Activated CD4-positive, CD25-positive, alpha-beta regulatory T cell (primary cell): ENCODE data around the gene MATCAP1.

Source experiments
- DNase-seq, 4 experiments: peaks; one replicate each; lab custom pipeline; 2025; lab: John Stamatoyannopoulos, UW

Gene MATCAP1

DNA sequence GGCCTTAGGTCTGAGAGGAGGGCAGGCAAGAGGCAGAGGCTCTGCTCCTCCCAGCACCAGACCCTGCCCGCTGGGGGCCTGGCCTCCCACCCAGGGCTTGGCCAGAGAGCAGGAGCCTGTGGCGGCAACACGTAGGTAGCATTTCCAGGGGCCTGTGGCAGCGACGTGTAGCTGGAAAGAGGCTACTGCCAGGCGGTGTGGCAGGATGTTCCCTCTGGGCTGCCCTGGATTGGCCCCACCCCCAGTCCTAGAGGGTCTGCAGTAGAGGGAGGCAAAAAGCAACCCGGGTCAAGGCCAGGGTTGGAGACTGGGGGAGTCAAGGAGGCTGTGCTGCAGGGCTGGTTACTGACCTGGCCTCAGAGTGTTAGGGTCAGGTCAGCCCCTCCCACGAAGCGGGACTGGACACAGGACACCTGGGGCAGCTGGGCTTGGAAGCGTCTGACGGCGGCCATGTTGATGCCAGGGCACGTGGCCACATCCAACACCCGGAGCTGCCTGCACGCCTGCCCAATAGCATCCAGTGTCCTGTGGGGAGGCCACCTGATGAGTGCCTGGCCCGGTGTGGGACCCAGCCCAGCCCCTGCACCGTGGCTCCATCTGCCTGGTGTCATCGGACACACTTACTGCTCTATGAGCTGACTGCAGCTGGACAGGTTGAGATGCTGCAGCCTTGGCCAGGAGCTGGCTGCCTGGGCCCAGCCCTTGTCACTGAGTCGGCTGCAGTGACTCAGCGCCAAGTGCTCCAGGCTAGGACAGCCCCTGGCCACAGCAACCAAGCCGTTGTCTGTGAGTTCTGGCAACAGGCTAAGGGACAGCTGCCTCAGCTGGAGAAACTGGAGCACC is 23.7 kb upstream of the MATCAP1 start:
- DNase-seq, result no peak

DNA sequence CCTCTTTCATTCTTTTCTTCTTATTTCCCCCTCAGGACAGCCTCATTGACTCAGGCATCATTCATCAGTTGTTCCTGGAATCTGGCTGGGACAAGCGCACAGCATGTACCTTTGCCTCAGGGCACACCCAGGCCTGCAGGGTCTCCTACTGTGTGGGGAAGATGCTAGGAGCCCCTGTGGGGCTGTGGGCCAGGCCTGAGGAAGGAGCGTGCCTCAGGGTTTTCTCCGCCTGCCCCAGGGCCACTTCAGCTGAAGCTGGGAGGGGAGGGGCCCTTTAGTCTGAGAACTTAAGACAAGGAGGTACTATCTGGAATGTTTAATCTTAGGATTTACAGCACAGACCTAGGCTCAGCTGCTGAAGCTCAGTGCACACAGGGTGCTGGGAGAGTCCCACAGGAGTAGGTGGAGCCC is 23.1 kb upstream of the MATCAP1 start:
- DNase-seq, result no peak

DNA sequence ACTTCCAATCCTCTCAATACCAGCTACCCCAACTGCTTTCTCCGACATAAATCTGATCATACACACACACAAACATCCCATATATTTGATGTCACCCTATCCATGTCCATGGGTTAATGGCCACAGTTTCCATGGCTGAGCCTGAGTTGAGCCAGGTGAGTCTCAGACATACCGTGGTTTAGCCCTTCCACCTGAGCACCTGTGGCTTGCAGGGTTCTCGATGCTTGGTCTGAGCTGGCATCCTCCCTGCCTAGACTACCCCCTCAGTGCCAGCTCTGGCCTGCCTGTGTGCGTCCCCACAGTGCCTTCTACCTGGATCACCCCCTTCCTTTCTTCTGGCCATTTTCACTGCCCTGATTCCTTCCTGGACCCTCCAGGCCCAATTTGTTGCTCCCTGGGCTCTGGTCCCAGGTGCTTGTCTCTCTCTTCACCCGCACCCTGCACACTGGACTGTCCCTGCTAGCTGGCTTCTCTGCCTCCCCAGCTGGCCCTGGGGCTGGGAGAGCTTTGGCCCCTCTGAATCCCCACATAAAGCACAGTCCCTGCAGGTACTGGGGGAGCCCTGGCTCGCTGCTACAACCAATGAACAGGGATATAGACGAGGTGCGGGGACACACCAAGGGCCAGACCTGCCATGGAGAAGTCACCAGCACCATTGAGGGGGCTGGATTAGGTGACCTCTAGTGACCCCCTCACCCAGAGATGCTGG is 22.5 kb upstream of the MATCAP1 start:
- no peak for DNase-seq

DNA sequence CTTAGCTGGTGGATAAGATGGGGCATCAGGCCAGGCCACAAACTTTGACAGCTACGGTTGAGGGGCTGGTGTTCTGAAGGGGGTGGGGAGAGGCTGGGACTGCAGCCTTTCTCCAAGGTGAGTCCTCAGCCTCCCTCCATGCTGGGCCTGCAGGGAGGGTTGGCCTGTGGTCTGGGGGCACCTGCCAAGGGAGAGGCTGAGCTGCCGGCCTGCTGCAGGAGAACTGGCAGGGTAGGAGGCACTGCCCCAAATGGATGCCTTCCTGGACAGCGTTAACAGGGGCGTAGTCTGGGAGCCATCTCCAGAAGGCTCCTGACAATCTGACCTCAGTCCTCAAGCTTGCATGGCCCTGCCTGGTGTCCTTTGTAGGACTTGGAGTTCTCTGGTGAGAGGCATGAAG is 20.3 kb upstream of the MATCAP1 start:
- no peak for DNase-seq

DNA sequence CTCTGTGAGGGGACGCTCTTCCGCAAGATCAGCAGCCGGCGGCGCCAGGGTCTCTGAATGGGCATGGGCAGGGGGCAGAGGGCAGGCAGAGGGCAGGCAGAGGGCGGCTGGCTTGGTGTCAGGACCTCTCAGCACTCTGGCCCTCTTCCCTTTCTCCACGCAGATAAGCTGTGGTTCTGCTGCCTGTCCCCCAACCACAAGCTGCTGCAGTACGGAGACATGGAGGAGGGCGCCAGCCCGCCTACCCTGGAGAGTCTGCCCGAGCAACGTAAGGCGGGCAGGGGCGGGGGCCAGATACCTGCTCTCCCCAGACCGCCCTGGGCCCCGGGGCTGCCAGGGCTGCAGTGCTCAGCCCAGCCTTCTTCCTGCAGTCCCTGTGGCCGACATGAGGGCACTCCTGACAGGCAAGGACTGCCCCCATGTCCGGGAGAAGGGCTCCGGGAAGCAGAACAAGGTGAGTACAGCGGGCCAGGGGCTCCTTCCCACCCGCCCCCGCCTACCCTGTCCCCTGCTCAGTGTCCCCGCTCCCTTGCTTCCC is 19.3 kb upstream of the MATCAP1 start:
- DNase-seq, result no peak

DNA sequence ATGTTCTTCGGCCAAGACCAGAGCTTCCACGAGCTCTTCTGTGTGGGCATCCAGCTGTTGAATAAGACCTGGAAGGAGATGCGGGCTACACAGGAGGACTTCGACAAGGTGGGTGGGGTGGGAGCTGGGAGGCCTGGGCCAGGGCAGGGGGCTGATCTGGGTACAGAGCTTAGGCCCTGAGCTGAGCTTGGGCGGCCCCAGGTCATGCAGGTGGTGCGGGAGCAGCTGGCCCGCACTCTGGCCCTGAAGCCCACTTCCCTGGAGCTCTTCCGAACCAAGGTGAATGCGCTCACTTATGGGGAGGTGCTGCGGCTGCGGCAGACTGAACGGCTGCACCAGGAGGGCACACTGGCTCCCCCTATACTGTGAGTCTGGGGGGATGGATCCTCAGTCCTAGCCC is 18.7 kb upstream of the MATCAP1 start:
- DNase-seq, result no peak

DNA sequence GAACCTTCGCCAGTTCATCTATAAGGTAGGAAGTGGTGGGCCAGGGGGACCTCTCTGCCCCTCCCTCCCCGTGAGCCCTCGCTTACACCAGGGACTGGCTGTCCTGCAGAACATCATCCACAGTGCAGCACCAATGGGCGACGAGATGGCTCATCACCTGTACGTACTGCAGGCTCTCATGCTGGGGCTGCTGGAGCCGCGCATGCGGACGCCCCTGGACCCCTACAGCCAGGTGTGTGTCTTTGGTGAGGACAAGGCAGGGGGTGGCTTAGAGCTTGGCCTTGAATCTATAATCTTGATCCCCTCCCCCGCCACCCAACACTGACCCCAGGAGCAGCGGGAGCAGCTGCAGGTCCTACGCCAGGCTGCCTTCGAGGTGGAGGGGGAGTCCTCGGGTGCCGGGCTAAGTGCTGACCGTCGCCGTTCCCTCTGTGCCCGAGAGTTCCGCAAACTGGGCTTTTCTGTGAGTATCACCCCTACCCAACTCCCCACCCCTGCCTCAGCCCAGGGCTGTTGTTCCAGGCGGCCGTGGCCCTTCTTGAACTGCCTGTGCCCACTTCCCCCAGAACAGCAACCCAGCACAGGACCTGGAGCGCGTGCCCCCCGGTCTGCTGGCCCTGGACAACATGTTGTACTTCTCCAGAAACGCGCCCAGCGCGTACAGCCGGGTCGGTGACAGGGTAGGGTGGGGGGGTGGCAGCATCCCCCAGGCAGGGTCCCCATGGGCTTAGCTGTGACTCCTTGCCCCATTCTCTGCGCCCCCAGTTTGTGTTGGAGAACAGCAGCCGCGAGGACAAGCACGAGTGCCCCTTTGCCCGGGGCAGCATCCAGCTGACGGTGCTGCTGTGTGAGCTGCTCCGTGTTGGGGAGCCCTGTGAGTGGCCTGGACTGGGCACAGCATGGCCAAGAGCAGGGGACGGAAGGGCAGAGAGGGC is 17.9 kb upstream of the MATCAP1 start:
- no peak for DNase-seq

DNA sequence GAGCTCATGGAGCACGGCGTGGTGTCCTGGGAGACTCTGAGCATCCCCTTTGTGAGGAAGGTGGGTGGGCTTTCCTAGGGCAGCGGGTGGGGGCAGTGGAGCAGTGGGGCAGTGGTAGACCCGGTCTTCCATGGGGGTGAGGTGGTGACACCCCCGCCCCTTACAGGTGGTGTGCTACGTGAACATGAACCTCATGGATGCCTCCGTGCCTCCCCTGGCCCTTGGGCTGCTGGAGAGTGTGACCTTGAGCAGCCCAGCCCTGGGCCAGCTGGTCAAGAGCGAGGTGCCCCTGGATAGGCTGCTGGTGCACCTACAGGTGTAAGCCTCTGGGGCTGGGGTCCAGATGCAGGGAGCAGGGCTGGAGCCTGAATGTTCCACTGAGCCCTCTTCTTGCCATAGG is 16.7 kb upstream of the MATCAP1 start:
- no peak for DNase-seq

DNA sequence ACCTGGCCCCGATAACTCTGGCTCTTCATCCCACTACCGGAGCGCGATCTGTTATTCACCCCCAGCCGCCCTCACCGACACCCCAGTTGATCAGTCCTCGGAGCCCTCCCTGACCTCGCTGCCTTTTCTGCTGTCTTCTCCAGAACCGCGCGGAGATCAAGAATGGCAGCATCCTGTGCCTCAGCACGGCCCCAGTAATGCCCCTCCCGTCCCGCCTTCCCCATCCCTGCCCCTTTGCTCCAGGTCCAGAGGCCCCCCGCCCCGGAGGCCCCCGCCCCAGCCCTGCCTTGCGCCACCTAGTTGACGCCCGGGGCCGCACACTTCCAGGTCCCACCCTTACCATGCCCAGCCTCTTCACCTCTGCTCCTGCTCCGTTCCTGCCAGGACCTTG is 16.0 kb upstream of the MATCAP1 start:
- no peak for DNase-seq

DNA sequence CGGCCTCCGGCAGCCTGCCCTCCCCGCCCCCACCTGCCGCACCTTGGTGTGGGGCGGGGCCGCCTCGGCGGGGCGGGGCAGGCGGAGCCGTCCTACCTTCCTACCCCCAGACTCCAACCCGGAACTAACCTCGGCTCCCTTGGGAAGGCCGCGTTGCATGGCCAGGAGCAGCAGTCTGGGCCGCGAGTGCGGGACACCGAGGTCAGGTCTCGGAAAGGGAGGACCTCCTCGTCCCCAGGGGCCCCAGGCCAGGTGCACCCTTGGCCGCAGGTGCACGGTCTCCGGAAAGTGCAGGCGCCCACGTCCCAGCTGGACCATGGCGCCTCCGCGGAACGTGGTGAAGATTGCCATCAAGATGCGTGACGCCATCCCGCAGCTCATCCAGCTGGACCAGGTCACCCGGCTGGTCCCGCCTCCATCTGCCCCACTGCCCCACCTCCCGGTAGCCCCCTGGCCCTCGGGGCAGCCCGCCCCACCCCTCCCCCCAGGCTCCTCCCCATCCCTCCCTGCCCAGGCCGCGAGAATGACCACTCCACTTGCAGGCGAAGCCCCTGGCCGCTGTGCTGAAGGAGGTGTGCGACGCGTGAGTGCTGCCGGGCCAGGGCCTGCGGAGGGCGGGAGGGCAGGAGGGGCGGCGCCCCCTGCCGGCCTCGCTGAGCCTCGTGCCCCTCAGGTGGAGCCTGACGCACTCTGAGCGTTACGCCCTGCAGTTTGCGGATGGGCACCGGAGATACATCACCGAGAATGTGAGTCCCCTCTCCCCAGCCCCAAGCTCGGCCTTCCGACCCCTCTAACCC is 15.4 kb upstream of the MATCAP1 start, which contains the start of gene ELMO3:
ELMO3 (plus strand) TSS at position 121 of the 797 bp plus-strand sequence; CDS start at position 317, 196 bp downstream.
- no peak for DNase-seq

DNA sequence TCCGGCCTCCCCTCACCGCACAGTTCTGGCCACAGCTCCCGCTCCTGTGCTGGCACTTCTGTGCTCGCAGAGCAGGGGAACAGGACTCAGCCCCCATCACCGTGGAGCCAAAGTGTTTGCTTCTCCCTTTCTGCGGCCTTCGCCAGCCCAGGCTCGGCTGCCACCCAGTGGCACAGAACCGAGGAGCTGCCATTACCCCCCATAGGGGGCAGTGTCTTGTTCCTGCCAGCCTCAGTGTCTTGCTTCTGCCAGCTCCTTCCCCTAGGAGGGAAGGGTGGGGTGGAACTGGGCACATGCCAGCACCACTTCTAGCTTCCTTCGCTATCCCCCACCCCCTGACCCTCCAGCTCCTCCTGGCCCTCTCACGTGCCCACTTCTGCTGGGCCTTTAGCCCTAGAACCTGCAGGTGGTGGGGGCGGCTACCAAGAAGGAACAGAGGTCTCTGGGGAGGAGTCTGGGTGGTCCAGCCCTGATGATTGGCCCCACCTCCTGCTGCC is 14.5 kb upstream of the MATCAP1 start:
- no peak for DNase-seq

DNA sequence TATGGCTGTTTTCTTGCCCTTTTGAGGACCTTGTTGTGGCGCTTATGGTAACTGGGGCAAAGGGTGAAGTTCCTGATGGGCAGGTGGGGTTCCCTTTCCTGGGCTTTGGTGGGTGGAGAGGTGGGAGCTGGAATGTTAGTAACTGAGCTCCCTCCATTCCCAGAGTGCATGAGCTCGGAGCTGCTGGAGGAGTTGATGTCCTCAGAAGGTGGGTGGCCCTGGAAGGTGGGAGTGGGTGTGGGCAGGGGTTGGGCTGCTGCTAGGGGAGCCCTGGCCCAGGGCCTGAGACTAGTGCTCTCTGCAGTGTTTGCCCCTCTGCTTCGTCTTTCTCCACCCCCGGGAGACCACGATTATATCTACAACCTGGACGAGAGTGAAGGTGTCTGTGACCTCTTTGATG is 13.9 kb upstream of the MATCAP1 start:
- DNase-seq, result no peak

DNA sequence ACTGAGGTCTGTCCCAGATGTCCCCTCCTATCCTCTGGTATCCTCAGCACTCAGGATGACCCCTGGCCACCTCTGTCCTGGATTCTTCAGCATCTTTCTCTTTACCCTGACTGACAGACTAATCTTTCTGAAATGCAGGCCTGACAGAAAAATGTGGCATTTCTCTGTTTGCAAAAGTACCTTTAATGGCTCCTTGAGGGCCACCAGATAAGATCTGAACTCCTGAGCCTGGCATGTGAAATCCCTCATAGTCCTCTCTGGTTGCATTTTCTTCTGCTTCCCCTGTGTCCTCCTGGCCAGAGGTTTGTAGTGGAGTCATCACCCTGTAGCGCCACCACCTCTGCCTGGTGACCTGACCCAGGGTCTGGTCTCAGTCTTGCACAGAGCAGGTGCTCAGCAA is 13.1 kb upstream of the MATCAP1 start:
- DNase-seq, result no peak

DNA sequence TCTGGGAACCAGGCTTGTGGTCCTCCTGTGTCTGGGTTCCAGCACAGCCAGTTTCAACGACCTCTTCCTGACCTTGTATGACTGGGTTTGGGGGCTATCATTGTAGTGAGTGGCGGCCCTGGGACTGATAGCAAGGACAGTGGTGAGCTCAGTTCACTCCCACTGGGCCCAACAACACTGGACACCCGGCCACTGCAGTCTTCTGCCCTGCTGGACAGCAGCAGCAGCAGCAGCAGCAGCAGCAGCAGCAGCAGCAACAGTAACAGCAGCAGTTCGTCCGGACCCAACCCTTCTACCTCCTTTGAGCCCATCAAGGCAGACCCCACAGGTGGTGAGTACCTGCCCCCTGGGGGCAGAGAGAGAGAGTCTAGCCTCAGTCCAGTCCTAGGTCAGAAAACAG is 11.9 kb upstream of the MATCAP1 start:
- DNase-seq, result no peak

DNA sequence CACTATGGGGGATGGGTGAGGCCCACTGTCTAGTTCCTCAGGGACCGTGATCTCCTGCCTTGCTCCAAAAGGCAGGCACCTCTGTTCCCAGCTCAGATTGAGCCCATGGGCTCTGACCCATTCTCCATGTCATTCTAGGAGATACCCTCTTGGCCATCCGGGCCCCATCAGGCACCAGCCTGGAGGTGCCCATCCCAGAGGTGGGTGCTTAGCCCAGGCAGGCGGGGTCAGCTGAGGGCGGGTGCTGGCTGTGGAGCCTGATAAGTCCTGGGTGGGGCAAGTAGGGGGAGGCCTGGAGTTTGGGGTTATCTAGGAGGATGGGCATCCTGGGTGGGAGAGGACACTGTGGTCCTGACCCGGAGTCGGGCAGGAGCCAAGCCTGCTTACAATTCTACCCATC is 10.5 kb upstream of the MATCAP1 start:
- DNase-seq, result no peak

DNA sequence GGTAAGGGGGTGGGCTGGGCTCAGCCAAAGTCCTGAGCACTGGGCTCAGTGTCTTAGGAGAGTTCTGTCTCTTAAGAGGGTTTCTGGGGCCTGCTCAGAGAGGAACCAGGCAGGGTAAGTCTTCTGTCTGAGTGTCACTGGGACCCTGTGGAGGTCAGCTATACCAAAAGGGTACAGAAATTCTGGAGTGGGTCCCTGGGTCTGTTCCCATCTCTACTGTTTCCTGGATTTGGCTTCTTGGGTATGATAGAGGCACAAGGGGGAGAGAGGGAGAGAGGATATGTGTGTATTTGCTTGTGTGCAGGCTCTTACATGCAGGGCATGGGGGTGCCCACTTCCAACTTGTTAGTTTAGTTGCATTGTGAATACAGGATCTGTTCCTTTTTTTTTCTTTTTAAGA is 9.8 kb upstream of the MATCAP1 start:
- no peak for DNase-seq

DNA sequence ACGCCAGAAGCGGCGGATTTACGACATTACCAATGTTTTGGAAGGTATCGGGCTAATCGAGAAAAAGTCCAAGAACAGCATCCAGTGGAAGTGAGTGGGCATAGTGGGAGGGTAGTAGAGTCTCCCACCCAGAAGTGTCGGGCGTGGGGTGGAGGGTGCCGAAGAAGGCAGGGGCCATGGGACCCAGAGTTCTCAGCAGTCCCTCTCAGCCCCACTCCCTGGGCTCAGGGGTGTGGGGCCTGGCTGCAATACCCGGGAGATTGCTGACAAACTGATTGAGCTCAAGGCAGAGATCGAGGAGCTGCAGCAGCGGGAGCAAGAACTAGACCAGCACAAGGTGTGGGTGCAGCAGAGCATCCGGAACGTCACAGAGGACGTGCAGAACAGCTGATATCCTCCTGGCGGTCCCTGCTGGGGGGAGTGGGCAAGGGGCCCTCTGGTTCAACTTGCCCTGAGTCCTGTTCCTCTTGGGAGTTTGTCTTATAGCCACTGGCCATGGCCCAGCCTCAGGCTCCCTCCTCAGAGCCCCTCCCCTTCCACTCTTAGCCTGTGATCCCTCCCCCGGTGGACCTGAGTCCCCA is 9.1 kb upstream of the MATCAP1 start:
- DNase-seq, result no peak

DNA sequence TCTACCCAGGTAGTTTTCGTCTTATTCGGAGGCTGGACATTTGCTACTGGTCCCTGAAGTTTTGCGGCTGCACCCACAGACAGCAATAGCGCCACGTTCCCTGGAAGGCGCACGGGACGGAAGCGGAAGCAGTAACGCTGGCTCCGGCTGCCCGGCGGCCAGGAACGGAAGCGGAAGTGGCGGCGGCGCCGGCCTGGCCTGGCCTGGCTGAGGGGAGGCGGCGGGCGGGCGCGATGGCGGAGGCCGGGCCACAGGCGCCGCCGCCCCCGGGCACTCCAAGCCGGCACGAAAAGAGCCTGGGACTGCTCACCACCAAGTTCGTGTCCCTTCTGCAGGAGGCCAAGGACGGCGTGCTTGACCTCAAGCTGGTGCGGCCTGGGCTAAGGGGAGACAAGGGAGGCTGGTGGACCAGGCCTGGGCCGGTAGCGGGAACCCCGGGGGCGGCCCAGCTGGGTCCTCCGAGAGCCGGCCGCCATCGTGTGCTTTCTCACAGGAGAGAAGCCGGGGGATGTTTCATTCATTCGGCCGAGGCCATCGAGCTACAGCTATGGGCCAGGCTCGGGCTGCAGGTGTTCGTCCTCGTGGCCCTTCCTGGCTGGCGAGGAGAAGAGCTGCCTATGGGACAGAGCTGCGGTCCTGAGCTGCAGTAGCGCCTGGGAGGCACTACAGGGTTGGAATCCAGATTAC is 8.4 kb upstream of the MATCAP1 start, which contains the start of gene E2F4:
E2F4 (plus strand) TSS at position 161 of the 687 bp plus-strand sequence; CDS start at position 234, 73 bp downstream.
- DNase-seq, result peak; percentile 72 to 76 (median 74)

DNA sequence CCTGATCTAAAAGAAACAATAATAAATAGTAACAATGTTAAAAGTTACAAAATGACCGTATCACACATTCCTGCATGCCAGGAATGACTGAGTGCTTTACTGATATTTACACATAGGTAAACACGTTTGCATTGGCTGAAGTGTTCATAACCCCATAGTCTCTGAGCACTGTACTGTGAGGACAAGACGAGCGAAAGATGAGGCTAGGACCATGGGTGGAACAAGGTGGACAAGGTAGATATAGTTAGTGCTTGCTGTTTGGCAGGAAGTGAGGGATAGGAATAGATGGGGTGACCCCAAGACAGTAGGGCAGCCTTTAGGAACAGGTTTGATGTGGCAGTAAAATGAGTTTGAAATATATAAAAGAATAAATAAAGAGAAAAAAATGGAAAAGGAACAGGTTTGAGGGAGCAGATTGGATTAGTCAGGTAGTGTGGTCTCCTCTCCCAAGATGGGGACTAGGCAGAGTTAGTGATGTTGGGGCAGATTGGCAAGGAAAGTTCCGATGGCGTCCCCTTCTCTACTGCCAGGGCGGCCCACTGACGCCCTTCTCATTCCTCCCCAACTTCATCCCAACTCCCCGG is 7.7 kb upstream of the MATCAP1 start:
- DNase-seq, result no peak
